Measurements from ENCODE around the gene STAT2.
"Not testable (repeated sequence)": the region's sequence is repeated elsewhere in the genome, so short reads cannot be mapped to it uniquely, and the experiment has no call there.

Gene STAT2

DNA sequence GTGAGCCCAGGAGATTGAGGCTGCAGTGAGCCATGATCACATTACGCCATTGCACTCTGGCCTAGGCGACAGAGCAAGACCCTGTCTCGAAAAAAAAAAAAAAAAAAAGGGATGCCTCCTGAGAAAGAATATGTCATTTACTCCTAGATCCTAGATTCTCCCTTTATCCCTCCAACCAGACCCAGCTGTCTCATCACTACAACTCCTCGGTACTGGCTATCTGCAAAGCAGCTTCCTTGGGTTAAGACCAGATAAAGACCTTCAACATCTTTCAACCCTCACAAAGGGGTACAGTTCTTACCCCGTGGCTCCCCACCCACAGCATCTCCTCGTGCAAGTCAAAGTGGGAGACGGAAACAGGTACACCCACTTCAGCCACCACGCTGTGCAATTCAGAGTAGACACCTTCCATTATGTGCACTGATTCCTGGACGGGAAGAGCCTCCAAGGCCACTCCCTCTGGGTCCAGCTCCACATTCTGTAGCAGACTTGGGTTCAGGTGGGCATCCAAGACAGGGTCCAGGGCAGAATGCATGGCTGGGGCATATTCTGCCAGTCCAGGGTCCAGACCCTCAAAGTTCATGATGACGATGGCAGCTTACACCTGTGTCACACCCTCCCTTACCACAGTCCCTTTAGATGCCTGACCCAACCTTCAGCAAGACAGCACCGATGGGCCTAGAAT, 27.3 kb downstream of the STAT2 start:
- DNase-seq (ENCODE audit: low spot score) = no peak
- TF ChIP-seq, protein P1, sequence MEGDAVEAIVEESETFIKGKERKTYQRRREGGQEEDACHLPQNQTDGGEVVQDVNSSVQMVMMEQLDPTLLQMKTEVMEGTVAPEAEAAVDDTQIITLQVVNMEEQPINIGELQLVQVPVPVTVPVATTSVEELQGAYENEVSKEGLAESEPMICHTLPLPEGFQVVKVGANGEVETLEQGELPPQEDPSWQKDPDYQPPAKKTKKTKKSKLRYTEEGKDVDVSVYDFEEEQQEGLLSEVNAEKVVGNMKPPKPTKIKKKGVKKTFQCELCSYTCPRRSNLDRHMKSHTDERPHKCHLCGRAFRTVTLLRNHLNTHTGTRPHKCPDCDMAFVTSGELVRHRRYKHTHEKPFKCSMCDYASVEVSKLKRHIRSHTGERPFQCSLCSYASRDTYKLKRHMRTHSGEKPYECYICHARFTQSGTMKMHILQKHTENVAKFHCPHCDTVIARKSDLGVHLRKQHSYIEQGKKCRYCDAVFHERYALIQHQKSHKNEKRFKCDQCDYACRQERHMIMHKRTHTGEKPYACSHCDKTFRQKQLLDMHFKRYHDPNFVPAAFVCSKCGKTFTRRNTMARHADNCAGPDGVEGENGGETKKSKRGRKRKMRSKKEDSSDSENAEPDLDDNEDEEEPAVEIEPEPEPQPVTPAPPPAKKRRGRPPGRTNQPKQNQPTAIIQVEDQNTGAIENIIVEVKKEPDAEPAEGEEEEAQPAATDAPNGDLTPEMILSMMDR (IDR thresholded peaks at IDR 0.05; ENCODE audit: extremely low read depth, missing control alignments) = no peak

DNA sequence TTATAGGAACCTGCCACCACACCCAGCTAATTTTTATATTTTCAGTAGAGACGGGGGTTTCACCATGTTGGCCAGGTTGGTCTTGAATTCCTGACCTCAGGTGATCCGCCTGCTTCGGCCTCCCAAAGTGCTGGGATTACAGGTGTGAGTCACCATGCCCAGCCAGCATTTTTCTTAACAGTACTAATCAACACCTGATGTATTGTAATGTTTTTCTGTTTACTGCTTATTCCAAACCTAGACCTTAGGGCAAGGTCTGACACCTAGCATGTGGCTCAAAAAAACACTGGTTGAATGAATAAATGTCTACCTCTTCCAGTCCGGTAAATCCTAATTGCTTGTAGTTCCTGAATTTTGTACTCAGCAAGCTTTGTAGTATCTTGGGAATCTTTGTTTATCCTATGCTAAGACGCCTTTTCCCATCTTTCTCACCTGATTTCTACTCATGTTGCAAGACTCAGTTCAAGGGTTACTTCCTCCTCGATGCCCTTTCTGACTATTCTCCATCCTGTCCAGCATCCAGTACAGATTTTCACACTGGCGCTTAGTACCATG, 28.9 kb downstream of the STAT2 start:
- no peak for DNase-seq (ENCODE audit: low spot score)
- TF ChIP-seq, protein P1 (IDR thresholded peaks at IDR 0.05; ENCODE audit: extremely low read depth, missing control alignments) = no peak

DNA sequence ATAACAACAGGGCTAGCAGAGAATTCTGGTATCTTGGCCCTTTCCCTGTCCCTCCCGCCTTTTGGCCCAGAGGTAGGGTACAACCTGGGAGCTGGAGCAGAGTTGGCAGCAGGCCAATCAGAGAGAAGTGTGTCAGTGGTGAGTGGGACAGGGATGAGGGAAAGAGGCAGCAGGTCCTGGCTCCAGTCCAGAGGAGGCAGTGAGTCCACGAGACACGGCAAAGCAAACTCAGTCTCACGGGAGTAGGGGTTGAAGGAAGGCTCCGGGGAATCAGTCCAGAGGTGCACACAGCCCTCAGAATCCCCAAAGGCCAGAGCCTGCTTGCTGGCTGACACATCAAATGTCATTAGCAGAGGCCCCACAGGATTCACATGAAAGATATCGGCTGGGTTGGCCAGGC, 33.4 kb downstream of the STAT2 start:
- DNase-seq (ENCODE audit: low spot score) = no peak
- TF ChIP-seq, protein P1 (IDR thresholded peaks at IDR 0.05; ENCODE audit: extremely low read depth, missing control alignments) = no peak

DNA sequence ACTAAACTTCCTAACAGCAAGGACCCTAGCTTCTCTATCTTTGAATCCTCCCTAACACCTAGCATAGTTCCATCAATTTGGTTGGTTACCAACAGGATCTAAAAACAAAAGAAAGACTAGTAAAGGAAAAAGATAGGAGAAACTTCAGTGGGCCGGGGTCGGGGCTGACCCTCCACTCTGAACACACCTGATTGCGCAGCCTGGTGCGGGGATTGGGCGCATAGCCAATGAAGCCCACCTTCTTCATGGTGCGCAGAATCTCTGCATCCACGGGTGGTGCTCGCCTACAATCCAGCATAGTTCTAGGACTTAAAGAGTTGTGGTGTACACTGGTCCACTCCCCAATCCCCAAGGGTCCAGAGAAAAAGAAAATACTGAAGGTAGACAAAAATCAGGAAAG, 33.8 kb downstream of the STAT2 start:
- DNase-seq (ENCODE audit: low spot score) = no peak
- TF ChIP-seq, protein P1 (IDR thresholded peaks at IDR 0.05; ENCODE audit: extremely low read depth, missing control alignments) = no peak

DNA sequence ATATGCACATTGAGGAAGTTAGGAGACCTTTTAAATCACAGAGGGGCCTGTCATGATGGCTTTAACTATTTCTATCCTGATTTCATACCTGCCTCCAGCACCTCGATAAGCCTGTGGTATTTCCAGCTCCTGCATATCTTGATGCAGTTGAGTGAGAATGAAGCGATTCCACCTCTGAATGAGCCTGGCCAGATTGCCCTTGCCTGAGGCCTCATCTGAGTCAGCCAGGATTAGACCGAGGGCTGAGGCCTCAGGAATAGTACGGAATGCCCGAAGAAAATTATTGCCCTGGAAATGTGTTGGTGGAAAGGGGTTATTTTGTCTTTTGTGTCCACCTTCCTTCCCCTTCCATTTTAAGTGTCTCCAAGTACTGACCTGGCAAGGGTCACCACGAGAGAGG, 35.7 kb downstream of the STAT2 start:
- no peak for DNase-seq (ENCODE audit: low spot score)
- TF ChIP-seq, protein P1 (IDR thresholded peaks at IDR 0.05; ENCODE audit: extremely low read depth, missing control alignments) = no peak

DNA sequence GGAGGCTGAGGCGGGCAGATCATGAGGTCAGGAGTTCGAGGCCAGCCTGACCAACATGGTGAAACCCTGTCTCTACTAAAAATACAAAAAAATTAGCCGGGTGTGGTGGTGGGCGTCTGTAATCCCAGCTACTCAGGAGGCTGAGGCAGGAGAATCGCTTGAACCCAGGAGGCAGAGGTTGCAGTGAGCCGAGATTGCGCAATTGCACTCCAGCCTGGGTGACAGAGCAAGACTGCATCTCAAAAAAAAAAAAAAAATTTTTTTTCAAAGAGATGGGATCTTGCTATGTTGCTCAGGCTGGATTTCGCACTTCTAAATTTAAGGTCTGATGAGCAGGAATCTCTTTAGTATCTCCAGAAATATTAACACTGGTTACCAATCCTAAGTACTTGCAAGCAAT, 38.3 kb downstream of the STAT2 start:
- not testable (repeated sequence) for DNase-seq (ENCODE audit: low spot score)

DNA sequence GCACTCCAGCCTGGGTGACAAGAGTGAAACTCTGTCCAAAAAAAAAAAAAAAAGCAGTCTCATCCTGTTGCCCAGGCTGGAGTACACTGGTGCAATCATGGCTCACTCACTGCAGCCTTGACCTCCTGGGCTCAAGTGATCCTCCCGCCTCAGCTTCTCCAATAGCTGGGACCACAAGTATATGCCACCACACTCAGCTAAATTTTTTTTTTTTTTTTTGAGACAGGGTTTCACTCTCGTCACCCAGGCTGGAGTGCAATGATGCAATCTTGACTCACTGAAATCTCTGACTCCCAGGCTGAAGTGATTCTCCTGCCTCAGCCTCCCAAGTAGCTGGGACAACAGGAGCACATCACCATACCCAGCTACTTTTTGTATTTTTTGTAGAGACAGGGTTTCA, 38.9 kb downstream of the STAT2 start:
- TF ChIP-seq, protein P1 (IDR thresholded peaks at IDR 0.05; ENCODE audit: extremely low read depth, missing control alignments) = no peak
- DNase-seq (ENCODE audit: low spot score) = no peak

DNA sequence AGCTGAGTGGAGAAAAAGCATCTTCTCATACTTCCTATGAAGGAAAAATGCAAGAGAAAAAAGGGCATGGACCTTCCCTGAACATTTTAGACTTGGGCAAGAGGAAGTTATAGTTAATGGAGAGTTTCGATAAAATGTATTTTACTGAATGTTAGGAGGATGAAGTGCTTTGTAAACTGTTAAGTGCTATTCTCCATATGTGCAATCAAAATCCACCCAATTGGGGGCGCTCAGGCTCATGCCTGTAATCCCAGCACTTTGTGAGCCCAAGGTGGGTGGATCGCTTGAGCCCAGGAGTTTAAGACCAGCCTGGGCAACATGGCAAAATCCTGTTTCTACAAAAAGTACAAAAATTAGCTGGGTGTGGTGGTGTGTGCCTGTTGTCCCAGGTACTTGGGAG, 42.2 kb downstream of the STAT2 start:
- TF ChIP-seq, protein P1 (IDR thresholded peaks at IDR 0.05; ENCODE audit: extremely low read depth, missing control alignments) = no peak
- DNase-seq (ENCODE audit: low spot score) = no peak
